Endothelial cell of umbilical vein (primary cell): ENCODE data around the gene PPY.

ENCODE experiments used
- CTCF ChIP-seq, 2 donors: IDR thresholded peaks; 1 replicate in 1 of 2; 2 replicates in 1 of 2; pipeline ENCODE4 v1.5.1; 2011; ENCODE audit warnings: low read length in 2 of 2, mild to moderate bottlenecking in 2 of 2, moderate library complexity in 2 of 2, control low read depth in 1 of 2, inconsistent platforms in 1 of 2, low read depth in 1 of 2; ENCODE audit not compliant: insufficient read depth in 1 of 2; ENCODE audit errors: extremely low read depth in 1 of 2
- EZH2 ChIP-seq: IDR thresholded peaks from 2 replicates; pipeline ENCODE4 v1.6.1; 2012; ENCODE audit warnings: borderline replicate concordance, low read depth, mild to moderate bottlenecking, moderate library complexity, low read length, inconsistent platforms; ENCODE audit not compliant: severe bottlenecking
- JUN ChIP-seq: IDR thresholded peaks from 2 replicates; pipeline ENCODE4 v1.6.1; 2011; ENCODE audit warnings: borderline replicate concordance, low read depth; ENCODE audit not compliant: insufficient read length, insufficient read depth
- MAX ChIP-seq: IDR thresholded peaks from 2 replicates; pipeline ENCODE4 v1.6.1; 2011; ENCODE audit not compliant: insufficient read depth, insufficient read length
- MYC ChIP-seq: IDR thresholded peaks from one replicate; pipeline ENCODE4 v1.6.1; 2011; ENCODE audit warnings: mild to moderate bottlenecking, low read depth, low read length
- POLR2A ChIP-seq: IDR thresholded peaks from 2 replicates; pipeline ENCODE4 v1.6.1; 2012; ENCODE audit warnings: low read depth, mild to moderate bottlenecking, control low read depth, low read length

GRCh38 chr17:43905400-43905984 is 36.8 kb downstream of the PPY start:
- TF ChIP-seq CTCF (IDR thresholded peaks at IDR 0.05; ENCODE audit: extremely low read depth in 1 of 2, insufficient read depth in 1 of 2, low read depth in 1 of 2, low read length in 2 of 2) = no peak
- no peak for TF ChIP-seq MYC
- no peak for TF ChIP-seq MAX
- no peak for TF ChIP-seq POLR2A
- no peak for TF ChIP-seq EZH2
- no peak for TF ChIP-seq JUN
